22Rv1 (cell line): Measurements from ENCODE around the gene ADAMTS2.

ENCODE experiments used
- ZFX ChIP-seq: fragments of 450-650 bp; IDR thresholded peaks from 2 replicates; pipeline ENCODE4 v1.6.1; 2017; ENCODE audit warnings: antibody characterized with exemption, borderline replicate concordance
- TF ChIP-seq, protein P1 (sequence below): fragments of 450-650 bp; IDR thresholded peaks from 2 replicates; pipeline ENCODE4 v1.5.1; 2017; ENCODE audit warnings: mild to moderate bottlenecking

DNA sequence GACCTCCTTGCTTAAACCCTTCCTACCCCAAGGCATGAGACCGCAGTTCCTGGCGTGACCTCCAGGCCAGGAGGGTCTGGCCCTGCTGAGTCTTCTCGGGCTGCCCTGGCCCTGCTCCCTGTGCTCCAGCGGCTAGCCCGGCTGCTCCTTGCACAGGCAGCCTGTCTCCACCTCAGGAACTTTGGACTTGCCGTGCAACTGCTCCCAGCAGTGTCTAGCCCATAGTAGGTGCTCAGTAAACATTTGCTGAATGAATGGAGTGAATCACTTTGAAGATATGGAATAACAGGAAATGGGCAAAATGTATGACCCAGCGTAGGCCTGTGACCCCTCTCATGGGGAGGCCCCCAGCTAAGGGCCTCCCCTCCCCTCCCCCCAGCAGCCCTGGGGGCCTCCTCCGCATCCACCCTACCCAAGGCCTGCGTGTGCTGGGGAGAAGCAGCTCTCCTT, 158.0 kb downstream of the ADAMTS2 start:
- TF ChIP-seq, protein P1, sequence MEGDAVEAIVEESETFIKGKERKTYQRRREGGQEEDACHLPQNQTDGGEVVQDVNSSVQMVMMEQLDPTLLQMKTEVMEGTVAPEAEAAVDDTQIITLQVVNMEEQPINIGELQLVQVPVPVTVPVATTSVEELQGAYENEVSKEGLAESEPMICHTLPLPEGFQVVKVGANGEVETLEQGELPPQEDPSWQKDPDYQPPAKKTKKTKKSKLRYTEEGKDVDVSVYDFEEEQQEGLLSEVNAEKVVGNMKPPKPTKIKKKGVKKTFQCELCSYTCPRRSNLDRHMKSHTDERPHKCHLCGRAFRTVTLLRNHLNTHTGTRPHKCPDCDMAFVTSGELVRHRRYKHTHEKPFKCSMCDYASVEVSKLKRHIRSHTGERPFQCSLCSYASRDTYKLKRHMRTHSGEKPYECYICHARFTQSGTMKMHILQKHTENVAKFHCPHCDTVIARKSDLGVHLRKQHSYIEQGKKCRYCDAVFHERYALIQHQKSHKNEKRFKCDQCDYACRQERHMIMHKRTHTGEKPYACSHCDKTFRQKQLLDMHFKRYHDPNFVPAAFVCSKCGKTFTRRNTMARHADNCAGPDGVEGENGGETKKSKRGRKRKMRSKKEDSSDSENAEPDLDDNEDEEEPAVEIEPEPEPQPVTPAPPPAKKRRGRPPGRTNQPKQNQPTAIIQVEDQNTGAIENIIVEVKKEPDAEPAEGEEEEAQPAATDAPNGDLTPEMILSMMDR = no peak
- TF ChIP-seq ZFX = no peak
